ENCODE results near the gene UBE2H. TPM values are rescaled to one million over a fixed set of nuclear protein-coding genes. Genes with fewer than 3 reads are reported as not detected.

Gene UBE2H
- total and polyA plus RNA-seq, 10 of the 15 experiments (the other 5 are each of a cell fraction or from before 2014, with no cell fraction given), result 15.6 to 75.5 (median 32.8) TPM

DNA sequence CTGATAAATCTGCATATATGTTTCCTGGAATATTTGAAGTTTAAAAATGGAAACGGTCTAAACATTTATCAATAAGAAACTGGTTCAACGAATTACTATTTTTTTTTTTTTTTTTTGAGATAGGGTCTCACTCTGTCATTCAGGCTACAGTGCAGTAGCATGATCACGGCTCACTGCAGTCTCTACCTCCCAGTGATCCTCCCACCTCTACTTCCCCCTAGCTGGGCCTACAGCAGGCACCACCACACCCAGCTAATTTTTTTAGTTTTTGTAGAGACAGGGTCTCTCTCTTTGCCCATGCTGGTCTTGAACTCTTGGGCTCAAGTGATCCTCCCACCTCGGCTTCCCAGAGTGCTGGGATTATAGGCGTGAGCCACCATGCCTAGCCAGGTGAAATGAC, 68.3 kb downstream of the UBE2H start:
- Histone ChIP-seq H3K27me3 (replicated peaks in 1 of 2; ENCODE audit: control insufficient read depth in 2 of 2, insufficient read depth in 2 of 2, low read length in 1 of 2) (no peaks in the 10 kb centered on the region), H3K4me2 (ENCODE audit: control insufficient read depth, insufficient read depth) (no peak overlapping the region), H4K20me1 (ENCODE audit: control insufficient read depth, insufficient read depth) (no peaks in the 10 kb centered on the region), H3K79me2 (ENCODE audit: control insufficient read depth, insufficient read depth, low read length) (no peaks in the 10 kb centered on the region), H3K36me3 (ENCODE audit: control insufficient read depth in 2 of 2, insufficient read depth in 2 of 2, low read length in 1 of 2) (peaks cover 0 to 9% of the 10 kb centered on the region in 2 experiments; a peak in 1 of 4 replicates), H3K4me1 (ENCODE audit: control insufficient read depth, insufficient read depth, low read length) (no peaks in the 10 kb centered on the region), H3K9me3 (replicated peaks; ENCODE audit: control insufficient read depth, insufficient read depth, low read length) (no peaks in the 10 kb centered on the region), H3K4me3 (no peak overlapping the region), H2AFZ (ENCODE audit: control insufficient read depth, low read depth, low read length) (no peak overlapping the region), H3K9ac (ENCODE audit: control insufficient read depth, insufficient read depth, low read length) (no peak overlapping the region), H3K27ac (ENCODE audit: control insufficient read depth, insufficient read depth) (no peak overlapping the region)
- no peak for DNase-seq (ENCODE audit: low read depth, low spot score)
- ChIA-PET RAD21 (ENCODE audit: unreplicated experiment) (no interaction called here), SMC1A (ENCODE audit: uncharacterized antibody, unreplicated experiment) (no interaction called here), POLR2A (no interaction called here), CTCF (interaction anchor here (0.6 kb wide), 1 partner anchor 1043 kb away, joined by 3 read pairs; no protein-coding TSS in a partner anchor)
- in situ Hi-C loops (cut with MboI) (no loop called here), intact Hi-C loops (cut with micrococcal nuclease; ENCODE audit: unreplicated experiment) (no loop called here)
- FAIRE-seq, result no peak
- WGBS (ENCODE audit: insufficient coverage, insufficient replicate concordance, low lambda C conversion rate, missing lambda C conversion rate), result 91% methylated on average over 5 of the region's 5 CpGs
- TF ChIP-seq GABPA (IDR thresholded peaks at IDR 0.05; ENCODE audit: low read depth) (no peak), RAD51 (IDR thresholded peaks at IDR 0.05) (no peak), SIX5 (IDR thresholded peaks at IDR 0.05; ENCODE audit: low read depth, low read length, severe bottlenecking) (no peak), ETV6 (conservative IDR thresholded peaks at IDR 0.05 in 1 of 2, IDR thresholded peaks at IDR 0.05 in 1 of 2; ENCODE audit: borderline replicate concordance in 1 of 2, low read depth in 1 of 2) (no peak), YBX1 (IDR thresholded peaks at IDR 0.05) (no peak), E2F4 (IDR thresholded peaks at IDR 0.05; ENCODE audit: low read depth, low read length) (no peak), CREB1 (IDR thresholded peaks at IDR 0.05; ENCODE audit: low read depth) (no peak), NR2F1 (conservative IDR thresholded peaks at IDR 0.05) (no peak), RAD21 (IDR thresholded peaks at IDR 0.05; ENCODE audit: insufficient read depth, low read depth, low read length) (no peak), BCL11A (IDR thresholded peaks at IDR 0.05; ENCODE audit: low read depth, low read length) (no peak), IKZF2 (IDR thresholded peaks at IDR 0.05) (no peak), HCFC1 (IDR thresholded peaks at IDR 0.05; ENCODE audit: low read length) (no peak)
- TF ChIP-seq, protein P1, sequence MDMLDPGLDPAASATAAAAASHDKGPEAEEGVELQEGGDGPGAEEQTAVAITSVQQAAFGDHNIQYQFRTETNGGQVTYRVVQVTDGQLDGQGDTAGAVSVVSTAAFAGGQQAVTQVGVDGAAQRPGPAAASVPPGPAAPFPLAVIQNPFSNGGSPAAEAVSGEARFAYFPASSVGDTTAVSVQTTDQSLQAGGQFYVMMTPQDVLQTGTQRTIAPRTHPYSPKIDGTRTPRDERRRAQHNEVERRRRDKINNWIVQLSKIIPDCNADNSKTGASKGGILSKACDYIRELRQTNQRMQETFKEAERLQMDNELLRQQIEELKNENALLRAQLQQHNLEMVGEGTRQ (IDR thresholded peaks at IDR 0.05; ENCODE audit: borderline replicate concordance, low read depth, low read length), result no peak
- ATAC-seq, result no peak
- no TSS peak for BruUV-seq (replicated peaks)

All from GM12878 (cell line).